SJCRH30 (cell line): Measurements from ENCODE around the gene DOCK4. TPM values are rescaled to one million over a fixed set of nuclear protein-coding genes. Genes with fewer than 3 reads are reported as not detected.

Experiments
- DNase-seq, 2 experiments: peaks; one replicate each; pipeline ENCODE4 v3.0.0-alpha.2; 2015 to 2020
- H3K27ac ChIP-seq: fragments of 250-450 bp; sonication (Bioruptor Pico); 2 replicates; pipeline ENCODE4 v1.5.1; 2020; ENCODE audit warnings: mild to moderate bottlenecking, moderate library complexity
- H3K27me3 ChIP-seq: fragments of 250-450 bp; sonication (Bioruptor Pico); 2 replicates; pipeline ENCODE4 v1.5.1; 2020; ENCODE audit warnings: mild to moderate bottlenecking, moderate library complexity
- H3K36me3 ChIP-seq: fragments of 250-450 bp; sonication (Bioruptor Pico); 2 replicates; pipeline ENCODE4 v1.5.1; 2020; ENCODE audit warnings: mild to moderate bottlenecking, moderate library complexity
- H3K4me1 ChIP-seq: fragments of 250-450 bp; sonication (Bioruptor Pico); 2 replicates; pipeline ENCODE4 v1.5.1; 2020; ENCODE audit warnings: mild to moderate bottlenecking, moderate library complexity
- H3K4me3 ChIP-seq: fragments of 250-450 bp; sonication (Bioruptor Pico); 2 replicates; pipeline ENCODE4 v1.5.1; 2020; ENCODE audit warnings: mild to moderate bottlenecking, moderate library complexity
- H3K9me3 ChIP-seq: fragments of 250-450 bp; sonication (Bioruptor Pico); replicated peaks from 2 replicates; pipeline ENCODE4 v1.5.1; 2020; ENCODE audit warnings: mild to moderate bottlenecking, moderate library complexity
- total RNA-seq: library from RNA; depleted of rRNA; stranded (reverse); fragments of >200 nt; shearing (Covaris generic); gene quantifications from 2 replicates; pipeline ENCODE4 v1.2.3, GENCODE V29; 2014

DOCK4 gene
- total RNA-seq, 1 experiment from 2014 or later = 11.4 TPM

GRCh38 chr7:111763221-111763801, 442.9 kb downstream of the DOCK4 start:
- no peaks in the 10 kb centered on the region for H3K4me1 ChIP-seq
- no peaks in the 10 kb centered on the region for H3K36me3 ChIP-seq
- H3K27ac ChIP-seq = no peak overlapping the region
- no peak overlapping the region for H3K4me3 ChIP-seq
- no peaks in the 10 kb centered on the region for H3K9me3 ChIP-seq
- H3K27me3 ChIP-seq = no peaks in the 10 kb centered on the region
- DNase-seq = peak; percentile 56 to 77

GRCh38 chr7:111762799-111763198, 443.4 kb downstream of the DOCK4 start:
- H3K27ac ChIP-seq = no peak overlapping the region
- H3K27me3 ChIP-seq = no peaks in the 10 kb centered on the region
- no peaks in the 10 kb centered on the region for H3K9me3 ChIP-seq
- H3K4me3 ChIP-seq = no peak overlapping the region
- H3K4me1 ChIP-seq = no peaks in the 10 kb centered on the region
- no peaks in the 10 kb centered on the region for H3K36me3 ChIP-seq
- DNase-seq = no peak

GRCh38 chr7:111762211-111762610, 444.0 kb downstream of the DOCK4 start:
- H3K4me1 ChIP-seq = no peaks in the 10 kb centered on the region
- no peak for DNase-seq
- no peaks in the 10 kb centered on the region; the same call in 1 of the 2 replicates for H3K36me3 ChIP-seq
- no peaks in the 10 kb centered on the region for H3K9me3 ChIP-seq
- no peaks in the 10 kb centered on the region for H3K27me3 ChIP-seq
- no peak overlapping the region for H3K4me3 ChIP-seq
- no peak overlapping the region for H3K27ac ChIP-seq

GRCh38 chr7:111760043-111760442, 446.2 kb downstream of the DOCK4 start:
- no peaks in the 10 kb centered on the region; the same call in 1 of the 2 replicates for H3K36me3 ChIP-seq
- no peak overlapping the region for H3K4me3 ChIP-seq
- no peaks in the 10 kb centered on the region for H3K9me3 ChIP-seq
- DNase-seq = no peak
- no peaks in the 10 kb centered on the region for H3K4me1 ChIP-seq
- H3K27me3 ChIP-seq = no peaks in the 10 kb centered on the region
- H3K27ac ChIP-seq = no peak overlapping the region

GRCh38 chr7:111758332-111758731, 447.9 kb downstream of the DOCK4 start:
- Histone ChIP-seq H3K9me3 (no peaks in the 10 kb centered on the region), H3K27me3 (no peaks in the 10 kb centered on the region), H3K36me3 (no peaks in the 10 kb centered on the region; the same call in 1 of the 2 replicates), H3K4me3 (no peak overlapping the region), H3K4me1 (no peaks in the 10 kb centered on the region), H3K27ac (no peak overlapping the region)
- DNase-seq = no peak

GRCh38 chr7:111756687-111757178, 449.5 kb downstream of the DOCK4 start:
- Histone ChIP-seq H3K4me1 (no peaks in the 10 kb centered on the region), H3K4me3 (no peak overlapping the region), H3K36me3 (no peaks in the 10 kb centered on the region; the same call in 1 of the 2 replicates), H3K27ac (no peak overlapping the region), H3K9me3 (no peaks in the 10 kb centered on the region), H3K27me3 (no peaks in the 10 kb centered on the region)
- DNase-seq = no peak

GRCh38 chr7:111755383-111755782, 450.8 kb downstream of the DOCK4 start:
- Histone ChIP-seq H3K27me3 (no peaks in the 10 kb centered on the region), H3K4me3 (no peak overlapping the region), H3K27ac (no peak overlapping the region), H3K9me3 (no peaks in the 10 kb centered on the region), H3K4me1 (no peaks in the 10 kb centered on the region), H3K36me3 (no peaks in the 10 kb centered on the region; the same call in 1 of the 2 replicates)
- DNase-seq = no peak

- Histone ChIP-seq H3K4me3 (no peak overlapping the region), H3K4me1 (no peaks in the 10 kb centered on the region), H3K9me3 (no peaks in the 10 kb centered on the region), H3K36me3 (no peaks in the 10 kb centered on the region; the same call in 1 of the 2 replicates), H3K27ac (no peak overlapping the region), H3K27me3 (no peaks in the 10 kb centered on the region)
- DNase-seq = no peak
Observed at GRCh38 chr7:111753968-111754367, 452.2 kb downstream of the DOCK4 start.

- Histone ChIP-seq H3K4me1 (no peaks in the 10 kb centered on the region), H3K9me3 (no peaks in the 10 kb centered on the region), H3K36me3 (no peaks in the 10 kb centered on the region), H3K27ac (no peak overlapping the region), H3K4me3 (no peak overlapping the region), H3K27me3 (no peaks in the 10 kb centered on the region)
- DNase-seq = peak; percentile 70 to 89
Observed at GRCh38 chr7:111752022-111752582, 454.1 kb downstream of the DOCK4 start.

GRCh38 chr7:111750878-111751277, 455.3 kb downstream of the DOCK4 start:
- H3K4me1 ChIP-seq = no peaks in the 10 kb centered on the region
- no peaks in the 10 kb centered on the region for H3K27me3 ChIP-seq
- no peak overlapping the region for H3K27ac ChIP-seq
- no peaks in the 10 kb centered on the region for H3K9me3 ChIP-seq
- H3K4me3 ChIP-seq = no peak overlapping the region
- no peak for DNase-seq
- no peaks in the 10 kb centered on the region for H3K36me3 ChIP-seq

- DNase-seq = no peak
- Histone ChIP-seq H3K4me3 (no peak overlapping the region), H3K27ac (no peak overlapping the region), H3K27me3 (no peaks in the 10 kb centered on the region), H3K36me3 (no peaks in the 10 kb centered on the region), H3K9me3 (no peaks in the 10 kb centered on the region), H3K4me1 (no peaks in the 10 kb centered on the region)
Observed at GRCh38 chr7:111750228-111750627, 456.0 kb downstream of the DOCK4 start.

- H3K27ac ChIP-seq = no peak overlapping the region
- H3K36me3 ChIP-seq = no peaks in the 10 kb centered on the region
- no peaks in the 10 kb centered on the region for H3K9me3 ChIP-seq
- no peak overlapping the region for H3K4me3 ChIP-seq
- H3K27me3 ChIP-seq = no peaks in the 10 kb centered on the region
- peaks cover 4% of the 10 kb centered on the region; the same call in 1 of the 2 replicates for H3K4me1 ChIP-seq
- DNase-seq = no peak
Observed at GRCh38 chr7:111749625-111750024, 456.6 kb downstream of the DOCK4 start.

- DNase-seq = no peak
- Histone ChIP-seq H3K27me3 (no peaks in the 10 kb centered on the region), H3K27ac (no peak overlapping the region), H3K4me3 (no peak overlapping the region), H3K4me1 (peaks cover 8% of the 10 kb centered on the region; the same call in 1 of the 2 replicates), H3K9me3 (no peaks in the 10 kb centered on the region), H3K36me3 (no peaks in the 10 kb centered on the region)
Observed at GRCh38 chr7:111747718-111748117, 458.5 kb downstream of the DOCK4 start.

GRCh38 chr7:111746950-111747349, 459.2 kb downstream of the DOCK4 start:
- H3K9me3 ChIP-seq = no peaks in the 10 kb centered on the region
- no peak overlapping the region for H3K27ac ChIP-seq
- DNase-seq = no peak
- H3K4me1 ChIP-seq = peaks cover 8% of the 10 kb centered on the region; the same call in 1 of the 2 replicates
- H3K4me3 ChIP-seq = no peak overlapping the region
- H3K36me3 ChIP-seq = no peaks in the 10 kb centered on the region
- no peaks in the 10 kb centered on the region for H3K27me3 ChIP-seq

GRCh38 chr7:111744501-111745155, 461.6 kb downstream of the DOCK4 start:
- Histone ChIP-seq H3K27ac (peak overlapping the region; percentile 50), H3K36me3 (no peaks in the 10 kb centered on the region)
- DNase-seq = no peak

More at GRCh38 chr7:111744501-111745155, 461.6 kb downstream of the DOCK4 start:
- no peaks in the 10 kb centered on the region for H3K9me3 ChIP-seq
- H3K4me3 ChIP-seq = no peak overlapping the region
- no peaks in the 10 kb centered on the region for H3K27me3 ChIP-seq
- peaks cover 8% of the 10 kb centered on the region; the same call in 1 of the 2 replicates for H3K4me1 ChIP-seq
